Measurements from ENCODE around the gene SUB1.
"Not testable (repeated sequence)": the region's sequence is repeated elsewhere in the genome, so short reads cannot be mapped to it uniquely, and the experiment has no call there.

SUB1 gene

DNA sequence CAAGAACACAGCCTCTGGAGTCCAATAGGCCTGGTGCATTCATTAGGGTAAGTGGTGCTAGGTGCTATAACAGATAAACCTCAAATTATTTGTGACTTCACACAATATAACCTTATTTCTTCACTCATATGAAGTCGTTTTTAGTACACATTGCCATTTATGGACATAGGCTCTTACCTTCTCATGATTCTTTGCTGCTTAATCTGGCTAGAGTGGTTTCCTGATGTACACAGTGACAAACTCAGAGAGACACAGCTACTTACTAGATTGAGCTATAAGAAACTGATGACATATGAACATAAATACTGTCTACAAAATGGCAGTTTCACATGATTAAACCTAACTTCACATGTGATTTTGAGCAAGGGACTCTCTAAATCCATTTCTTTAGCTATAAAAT lies 14.2 kb upstream of the SUB1 start:
- no peak overlapping the region for H3K4me3 ChIP-seq (replicated peaks; ENCODE audit: low read depth, low read length)
- no peak for DNase-seq (ENCODE audit: low read depth)
- TF ChIP-seq, protein P1, sequence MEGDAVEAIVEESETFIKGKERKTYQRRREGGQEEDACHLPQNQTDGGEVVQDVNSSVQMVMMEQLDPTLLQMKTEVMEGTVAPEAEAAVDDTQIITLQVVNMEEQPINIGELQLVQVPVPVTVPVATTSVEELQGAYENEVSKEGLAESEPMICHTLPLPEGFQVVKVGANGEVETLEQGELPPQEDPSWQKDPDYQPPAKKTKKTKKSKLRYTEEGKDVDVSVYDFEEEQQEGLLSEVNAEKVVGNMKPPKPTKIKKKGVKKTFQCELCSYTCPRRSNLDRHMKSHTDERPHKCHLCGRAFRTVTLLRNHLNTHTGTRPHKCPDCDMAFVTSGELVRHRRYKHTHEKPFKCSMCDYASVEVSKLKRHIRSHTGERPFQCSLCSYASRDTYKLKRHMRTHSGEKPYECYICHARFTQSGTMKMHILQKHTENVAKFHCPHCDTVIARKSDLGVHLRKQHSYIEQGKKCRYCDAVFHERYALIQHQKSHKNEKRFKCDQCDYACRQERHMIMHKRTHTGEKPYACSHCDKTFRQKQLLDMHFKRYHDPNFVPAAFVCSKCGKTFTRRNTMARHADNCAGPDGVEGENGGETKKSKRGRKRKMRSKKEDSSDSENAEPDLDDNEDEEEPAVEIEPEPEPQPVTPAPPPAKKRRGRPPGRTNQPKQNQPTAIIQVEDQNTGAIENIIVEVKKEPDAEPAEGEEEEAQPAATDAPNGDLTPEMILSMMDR (IDR thresholded peaks at IDR 0.05; ENCODE audit: low read length, missing control alignments) = no peak

DNA sequence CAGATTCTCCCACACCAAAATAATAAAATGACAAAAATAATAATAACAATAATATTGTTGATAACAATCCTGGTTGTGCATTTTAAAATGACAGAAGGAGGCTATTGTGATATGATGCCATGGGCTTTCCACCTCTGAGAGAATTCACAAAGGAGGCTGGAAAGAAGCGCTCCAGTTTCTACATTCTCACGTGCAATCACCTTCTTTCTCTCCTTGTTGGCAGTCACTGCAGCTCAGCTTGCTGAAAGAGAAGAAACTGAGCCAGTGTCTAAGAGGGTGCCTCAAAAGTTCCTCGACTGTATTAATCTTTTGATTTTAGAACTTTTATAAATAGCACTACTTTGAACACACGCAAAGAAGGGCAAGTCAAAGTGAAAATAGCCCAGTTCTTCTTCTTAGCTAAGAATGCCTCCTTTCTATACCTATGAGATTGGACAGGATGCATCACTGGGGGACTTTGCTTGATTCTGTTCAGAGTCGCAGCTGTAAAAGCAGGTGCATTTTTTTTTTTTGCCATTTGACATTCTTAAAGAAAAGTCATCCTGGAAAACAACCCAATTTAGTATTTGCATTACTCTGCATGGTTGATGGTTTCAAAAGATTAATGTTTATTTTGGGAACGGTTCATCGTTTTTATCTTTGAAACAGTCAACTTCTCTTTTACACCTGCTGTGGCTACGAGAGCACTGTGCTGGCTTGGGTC lies 12.4 kb upstream of the SUB1 start:
- no peak for DNase-seq (ENCODE audit: low read depth)
- TF ChIP-seq, protein P1 (IDR thresholded peaks at IDR 0.05; ENCODE audit: low read length, missing control alignments) = no peak

GRCh38 chr5:32573481-32573854 lies 11.9 kb upstream of the SUB1 start:
- DNase-seq (ENCODE audit: low read depth); H3K4me3 ChIP-seq (replicated peaks; ENCODE audit: low read depth, low read length): not testable (repeated sequence)

More for the DNA sequence above, 12.4 kb upstream of the SUB1 start:
- no peak overlapping the region for H3K4me3 ChIP-seq (replicated peaks; ENCODE audit: low read depth, low read length)

- TF ChIP-seq, protein P1 (IDR thresholded peaks at IDR 0.05; ENCODE audit: low read length, missing control alignments) = no peak
- H3K4me3 ChIP-seq (replicated peaks; ENCODE audit: low read depth, low read length) = no peak overlapping the region
- no peak for DNase-seq (ENCODE audit: low read depth)
Observed at GRCh38 chr5:32574540-32575175, 10.7 kb upstream of the SUB1 start.

GRCh38 chr5:32578363-32578762 lies 7.0 kb upstream of the SUB1 start:
- TF ChIP-seq, protein P1 (IDR thresholded peaks at IDR 0.05; ENCODE audit: low read length, missing control alignments) = no peak
- no peak overlapping the region for H3K4me3 ChIP-seq (replicated peaks; ENCODE audit: low read depth, low read length)
- DNase-seq (ENCODE audit: low read depth) = no peak

GRCh38 chr5:32578764-32579163 lies 6.6 kb upstream of the SUB1 start:
- no peak for DNase-seq (ENCODE audit: low read depth)
- no peak overlapping the region for H3K4me3 ChIP-seq (replicated peaks; ENCODE audit: low read depth, low read length)
- TF ChIP-seq, protein P1 (IDR thresholded peaks at IDR 0.05; ENCODE audit: low read length, missing control alignments) = no peak

- TF ChIP-seq, protein P1 (IDR thresholded peaks at IDR 0.05; ENCODE audit: low read length, missing control alignments) = no peak
- DNase-seq (ENCODE audit: low read depth) = no peak
- no peak overlapping the region for H3K4me3 ChIP-seq (replicated peaks; ENCODE audit: low read depth, low read length)
Observed at GRCh38 chr5:32581010-32581785, 4.2 kb upstream of the SUB1 start.

All from fibroblast of pulmonary artery (primary cell).